ENCODE results near the gene EFHD1.

DNA sequence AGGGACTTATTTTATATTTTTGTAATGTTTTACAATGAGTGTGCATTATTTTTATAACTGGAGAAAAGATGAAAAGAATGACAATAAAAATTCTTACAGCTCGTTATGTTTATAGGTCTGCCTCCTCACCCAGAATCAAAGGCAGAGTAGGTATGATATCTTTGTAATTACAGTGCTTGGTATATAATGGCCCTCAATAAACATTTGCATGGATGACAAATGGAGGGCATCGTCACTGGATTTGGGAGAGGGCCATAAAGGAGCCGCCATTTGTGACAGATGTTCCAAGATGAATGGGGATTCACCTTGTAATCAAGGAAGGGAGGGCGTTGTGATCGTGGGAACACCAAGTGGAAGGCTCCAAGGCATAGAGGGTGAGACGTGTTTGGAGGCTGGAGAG, 41.1 kb downstream of the EFHD1 start:
- TF ChIP-seq CTCF (IDR thresholded peaks at IDR 0.05; ENCODE audit: insufficient read depth, low read depth, low read length) (no peak), EZH2 (IDR thresholded peaks at IDR 0.05; ENCODE audit: insufficient read depth, low read length) (no peak)

Data from astrocyte (in vitro differentiated cells and primary cell).